Keratinocyte (primary cell): ENCODE measurements around the gene KIAA1217. TPM values are rescaled to one million over a fixed set of nuclear protein-coding genes. Genes with fewer than 3 reads are reported as not detected.

ENCODE experiments used
- DNase-seq: peaks from one replicate; pipeline ENCODE4 v3.0.0-alpha.2; 2011; ENCODE audit warnings: low read depth, missing footprints, low spot score
- FAIRE-seq: peaks from 2 replicates; lab custom pipeline; 2011; peaks lifted over from hg19 to GRCh38; lab: Jason Lieb, UNC
- H2AFZ ChIP-seq: 2 replicates; pipeline ENCODE4 v1.6.0; 2012; ENCODE audit warnings: low read length, control low read depth, inconsistent platforms; ENCODE audit not compliant: control insufficient read depth
- H3K27ac ChIP-seq: 2 replicates; pipeline ENCODE4 v1.5.1; 2011; ENCODE audit warnings: low read length; ENCODE audit not compliant: control insufficient read depth, insufficient read depth
- H3K27me3 ChIP-seq: 3 replicates; pipeline ENCODE4 v1.6.0; 2011; ENCODE audit warnings: low read length; ENCODE audit not compliant: control insufficient read depth, insufficient read depth; ENCODE audit errors: extremely low read depth
- H3K36me3 ChIP-seq, 2 experiments: 2 replicates in 1 of 2; 3 replicates in 1 of 2; pipeline ENCODE4 v1.5.1; 2011; ENCODE audit warnings: low read length in 2 of 2, mild to moderate bottlenecking in 1 of 2; ENCODE audit not compliant: control insufficient read depth in 2 of 2, insufficient read depth in 2 of 2; ENCODE audit errors: extremely low read depth in 1 of 2
- H3K4me1 ChIP-seq: 3 replicates; pipeline ENCODE4 v1.5.1; 2011; ENCODE audit warnings: low read length; ENCODE audit not compliant: control insufficient read depth, insufficient read depth; ENCODE audit errors: extremely low read depth
- H3K4me2 ChIP-seq: 3 replicates; pipeline ENCODE4 v1.6.0; 2011; ENCODE audit warnings: low read depth, low read length; ENCODE audit not compliant: control insufficient read depth, insufficient read depth; ENCODE audit errors: extremely low read depth
- H3K4me3 ChIP-seq, 3 experiments: fragments of 200-600 bp in 1 of 3; sonication (generic) in 1 of 3; 2 replicates in 2 of 3; 3 replicates in 1 of 3; pipeline ENCODE4 v1.5.1; 2011 to 2016; ENCODE audit warnings: low read length in 3 of 3, mild to moderate bottlenecking in 3 of 3, control low read depth in 2 of 3, inconsistent platforms in 1 of 3, low read depth in 1 of 3, mixed read lengths in 1 of 3, mixed run types in 1 of 3, moderate library complexity in 1 of 3; ENCODE audit not compliant: control insufficient read depth in 2 of 3, insufficient read depth in 2 of 3; ENCODE audit errors: extremely low read depth in 1 of 3
- H3K79me2 ChIP-seq: 2 replicates; pipeline ENCODE4 v1.6.0; 2012; ENCODE audit warnings: low read length; ENCODE audit not compliant: control insufficient read depth, insufficient read depth
- H3K9ac ChIP-seq: 3 replicates; pipeline ENCODE4 v1.6.0; 2011; ENCODE audit warnings: low read length; ENCODE audit not compliant: control insufficient read depth, insufficient read depth; ENCODE audit errors: extremely low read depth
- H3K9me1 ChIP-seq: 3 replicates; pipeline ENCODE4 v1.6.0; 2011; ENCODE audit warnings: low read length; ENCODE audit not compliant: control insufficient read depth, insufficient read depth; ENCODE audit errors: extremely low read depth
- H3K9me3 ChIP-seq: 2 replicates; pipeline ENCODE4 v1.5.1; 2012; ENCODE audit warnings: low read depth, low read length; ENCODE audit not compliant: control insufficient read depth
- H4K20me1 ChIP-seq: 3 replicates; pipeline ENCODE4 v1.6.0; 2011; ENCODE audit warnings: low read length; ENCODE audit not compliant: control insufficient read depth, insufficient read depth; ENCODE audit errors: extremely low read depth
- EZH2 ChIP-seq: IDR thresholded peaks from one replicate; pipeline ENCODE4 v1.6.1; 2012; ENCODE audit warnings: inconsistent platforms, mild to moderate bottlenecking, low read length, moderate library complexity
- dilution Hi-C: fragments of 300-500 bp; cut with MboI; formaldehyde crosslinking; loops from one replicate; pipeline ENCODE4 v1.7.0; 2020; ENCODE audit warnings: low sequenced_read_pairs; ENCODE audit not compliant: extremely low pct_ligation_motif_present
- polyA plus RNA-seq, 5 experiments: library from polyadenylated mRNA; depleted of rRNA in 3 of 5; stranded (reverse) in 3 of 5; stranded (forward) in 1 of 5; unstranded in 1 of 5; fragments of >200 nt; gene quantifications; 1 replicate in 1 of 5; 2 replicates in 3 of 5; 3 replicates in 1 of 5; pipeline versions ENCODE4 v1.2.1 to v1.2.3, GENCODE V29; 2011 to 2012; ENCODE audit warnings: missing spikeins in 2 of 5, low read depth in 1 of 5, low replicate concordance in 1 of 5
- TF ChIP-seq, protein P1 (sequence below), 3 experiments: IDR thresholded peaks in 1 of 3; conservative IDR thresholded peaks in 1 of 3; optimal IDR thresholded peaks in 1 of 3; 2 replicates in 2 of 3; 3 replicates in 1 of 3; pipeline versions ENCODE3 to v1.5.1; 2011; ENCODE audit warnings: low read length in 3 of 3, mild to moderate bottlenecking in 3 of 3, moderate library complexity in 2 of 3, control low read depth in 1 of 3, inconsistent platforms in 1 of 3; ENCODE audit not compliant: insufficient read depth in 2 of 3; ENCODE audit errors: extremely low read depth in 1 of 3

Gene KIAA1217
- polyA plus RNA-seq, 1 donor (not counting 4 experiments of a cell fraction or from before 2014, with no cell fraction given): 10.4 TPM

DNA sequence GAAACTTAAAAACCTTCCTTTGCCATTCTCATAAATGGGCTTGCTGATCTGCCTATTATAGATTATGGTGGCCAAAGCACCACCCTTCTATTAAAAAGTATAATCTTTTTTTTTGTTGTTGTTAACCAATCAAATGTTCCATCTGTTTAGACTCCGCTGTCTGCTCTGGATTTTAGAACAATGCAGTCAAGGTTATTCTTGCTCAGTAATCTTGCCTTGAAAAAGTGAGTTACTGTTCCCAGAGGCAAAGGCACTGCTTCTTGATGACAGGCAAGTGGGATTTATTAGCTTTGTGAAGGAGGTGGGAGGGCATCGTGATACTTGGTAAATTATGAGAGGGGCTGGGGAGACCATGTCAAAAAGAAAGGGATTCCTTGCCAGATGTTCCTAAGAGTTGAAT is 143.5 kb downstream of the KIAA1217 start:
- no peak overlapping the region for H2AFZ ChIP-seq
- FAIRE-seq (no peak), DNase-seq (no peak)
- no peak overlapping the region for H3K4me3 ChIP-seq
- no peak overlapping the region for H3K4me2 ChIP-seq
- H3K27ac ChIP-seq: no peak overlapping the region
- H3K9ac ChIP-seq: no peak overlapping the region
- H3K9me3 ChIP-seq: no peaks in the 10 kb centered on the region
- no peaks in the 10 kb centered on the region for H3K27me3 ChIP-seq
- no peaks in the 10 kb centered on the region for H3K36me3 ChIP-seq
- H3K79me2 ChIP-seq: no peaks in the 10 kb centered on the region
- H4K20me1 ChIP-seq: no peaks in the 10 kb centered on the region
- dilution Hi-C loops: no loop called here
- peaks cover 15% of the 10 kb centered on the region for H3K4me1 ChIP-seq
- H3K9me1 ChIP-seq: no peaks in the 10 kb centered on the region
- TF ChIP-seq, protein P1, sequence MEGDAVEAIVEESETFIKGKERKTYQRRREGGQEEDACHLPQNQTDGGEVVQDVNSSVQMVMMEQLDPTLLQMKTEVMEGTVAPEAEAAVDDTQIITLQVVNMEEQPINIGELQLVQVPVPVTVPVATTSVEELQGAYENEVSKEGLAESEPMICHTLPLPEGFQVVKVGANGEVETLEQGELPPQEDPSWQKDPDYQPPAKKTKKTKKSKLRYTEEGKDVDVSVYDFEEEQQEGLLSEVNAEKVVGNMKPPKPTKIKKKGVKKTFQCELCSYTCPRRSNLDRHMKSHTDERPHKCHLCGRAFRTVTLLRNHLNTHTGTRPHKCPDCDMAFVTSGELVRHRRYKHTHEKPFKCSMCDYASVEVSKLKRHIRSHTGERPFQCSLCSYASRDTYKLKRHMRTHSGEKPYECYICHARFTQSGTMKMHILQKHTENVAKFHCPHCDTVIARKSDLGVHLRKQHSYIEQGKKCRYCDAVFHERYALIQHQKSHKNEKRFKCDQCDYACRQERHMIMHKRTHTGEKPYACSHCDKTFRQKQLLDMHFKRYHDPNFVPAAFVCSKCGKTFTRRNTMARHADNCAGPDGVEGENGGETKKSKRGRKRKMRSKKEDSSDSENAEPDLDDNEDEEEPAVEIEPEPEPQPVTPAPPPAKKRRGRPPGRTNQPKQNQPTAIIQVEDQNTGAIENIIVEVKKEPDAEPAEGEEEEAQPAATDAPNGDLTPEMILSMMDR (optimal IDR thresholded peaks at IDR 0.05 in 1 of 3, IDR thresholded peaks at IDR 0.05 in 1 of 3, conservative IDR thresholded peaks at IDR 0.05 in 1 of 3; ENCODE audit: extremely low read depth in 1 of 3, insufficient read depth in 2 of 3, low read length in 3 of 3): no peak
- no peak for TF ChIP-seq EZH2

DNA sequence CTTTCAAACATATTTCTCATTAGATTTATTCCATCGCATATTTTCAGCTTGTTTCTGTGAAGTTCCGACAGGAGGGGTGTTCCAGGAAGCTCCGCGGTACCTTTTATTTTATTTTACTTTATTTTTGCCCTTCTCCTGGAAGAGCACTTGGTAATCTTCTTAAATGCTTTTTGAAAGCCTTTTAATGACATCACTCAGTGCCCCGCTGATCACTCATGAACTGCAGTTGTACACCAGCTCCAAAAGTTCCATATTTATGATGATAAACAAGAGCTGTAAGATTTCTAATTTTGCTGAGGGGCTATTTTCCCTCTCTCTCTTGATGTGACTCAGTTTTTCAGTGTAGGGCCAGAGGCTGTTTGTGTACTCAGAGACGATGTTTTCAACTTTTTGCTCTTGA is 144.4 kb downstream of the KIAA1217 start:
- H3K4me1 ChIP-seq: peaks cover 15% of the 10 kb centered on the region
- dilution Hi-C loops: no loop called here
- no peaks in the 10 kb centered on the region for H3K79me2 ChIP-seq
- H3K36me3 ChIP-seq: no peaks in the 10 kb centered on the region
- no peaks in the 10 kb centered on the region for H3K27me3 ChIP-seq
- FAIRE-seq (no peak), DNase-seq (no peak)
- no peak overlapping the region for H3K27ac ChIP-seq
- H4K20me1 ChIP-seq: no peaks in the 10 kb centered on the region
- no peak overlapping the region for H3K4me2 ChIP-seq
- no peaks in the 10 kb centered on the region for H3K9me3 ChIP-seq
- no peak for TF ChIP-seq EZH2
- TF ChIP-seq, protein P1 (optimal IDR thresholded peaks at IDR 0.05 in 1 of 3, IDR thresholded peaks at IDR 0.05 in 1 of 3, conservative IDR thresholded peaks at IDR 0.05 in 1 of 3; ENCODE audit: extremely low read depth in 1 of 3, insufficient read depth in 2 of 3, low read length in 3 of 3): no peak
- H3K9me1 ChIP-seq: no peaks in the 10 kb centered on the region
- no peak overlapping the region for H2AFZ ChIP-seq
- H3K9ac ChIP-seq: no peak overlapping the region
- H3K4me3 ChIP-seq: no peak overlapping the region
